HG03066 (cell line): ENCODE results near the gene CDC5L.

Experiments used
- ATAC-seq: cut with Tn5 transposase; IDR thresholded peaks from one replicate; pipeline ENCODE4 v1.9.1; 2021; ENCODE audit warnings: low read depth; ENCODE audit not compliant: unreplicated experiment

CDC5L gene

GRCh38 chr6:44494011-44494501, 106.5 kb downstream of the CDC5L start:
- no peak for ATAC-seq

- ATAC-seq = no peak
These were observed 107.8 kb downstream of the CDC5L start for GRCh38 chr6:44495036-44495901.

- ATAC-seq = no peak
These were observed 109.3 kb downstream of the CDC5L start for GRCh38 chr6:44496665-44497369.

GRCh38 chr6:44497807-44498206, 110.3 kb downstream of the CDC5L start:
- ATAC-seq = no peak

- no peak for ATAC-seq
These were observed 110.9 kb downstream of the CDC5L start for GRCh38 chr6:44498436-44498835.

- ATAC-seq = no peak
These were observed 112.1 kb downstream of the CDC5L start for GRCh38 chr6:44499609-44500008.
